Esophagus muscularis mucosa (tissue), 3 donors: ENCODE results near the gene COL4A3.

Experiments
- CTCF ChIP-seq, 3 experiments: fragments of 200-600 bp in 2 of 3; fragments of 450-650 bp in 1 of 3; sonication (generic) in 2 of 3; IDR thresholded peaks; one replicate each; pipeline ENCODE4 v1.5.1; 2017 to 2019; ENCODE audit warnings: antibody characterized with exemption in 3 of 3, mild to moderate bottlenecking in 2 of 3, moderate library complexity in 1 of 3
- POLR2A ChIP-seq: fragments of 450-650 bp; IDR thresholded peaks from one replicate; pipeline ENCODE4 v1.6.1; 2017; ENCODE audit warnings: antibody characterized with exemption, moderate library complexity, mild to moderate bottlenecking, low read depth

- TF ChIP-seq POLR2A (no peak), CTCF (IDR thresholded peaks at IDR 0.05) (no peak)
Observed at GRCh38 chr2:227143895-227144294, 20.5 kb upstream of the COL4A3 start.
